GM12878 (cell line): ENCODE results near the gene SMAD4. TPM values are rescaled to one million over a fixed set of nuclear protein-coding genes. Genes with fewer than 3 reads are reported as not detected.

Experiments used
- ATAC-seq: fragments of 200-7000 bp; cut with Tn5 transposase; 3 replicates; pipeline ENCODE4 v1.9.1; 2020; ENCODE audit warnings: mild to moderate bottlenecking, moderate library complexity
- BruUV-seq: library from RNA; stranded (reverse); fragments of 400-500 nt; replicated peaks from 2 replicates; lab custom pipeline; 2021; lab: Mats Ljungman, UMichigan
- CTCF ChIA-PET: fragments of 300-600 bp; sonication (Branson Sonifier 250); formaldehyde crosslinking; extraction: SDS; loops from one replicate; lab custom pipeline; 2021; ENCODE audit warnings: inconsistent platforms; lab: Yijun Ruan, JAX
- POLR2A ChIA-PET: fragments of 350-600 bp; formaldehyde crosslinking; extraction: SDS; loops from one replicate; lab custom pipeline; 2021; ENCODE audit warnings: inconsistent platforms; lab: Charles Lee
- RAD21 ChIA-PET: fragments of 300-600 bp; sonication (Branson Sonifier 250); formaldehyde crosslinking; loops from one replicate; lab custom pipeline; 2023; ENCODE audit warnings: antibody characterized with exemption; ENCODE audit not compliant: unreplicated experiment; lab: Charles Lee
- SMC1A ChIA-PET: fragments of 300-600 bp; sonication (Branson Sonifier 250); formaldehyde crosslinking; loops from one replicate; lab custom pipeline; 2023; ENCODE audit not compliant: unreplicated experiment, uncharacterized antibody; lab: Charles Lee
- DNase-seq: peaks from one replicate; pipeline ENCODE4 v3.0.0-alpha.2; 2011; ENCODE audit warnings: low read depth, low spot score
- FAIRE-seq: peaks from 3 replicates; lab custom pipeline; 2011; peaks lifted over from hg19 to GRCh38; lab: Jason Lieb, UNC
- H2AFZ ChIP-seq: 2 replicates; pipeline ENCODE4 v1.6.0; 2011; ENCODE audit warnings: low read depth, low read length, control low read depth; ENCODE audit not compliant: control insufficient read depth
- H3K27ac ChIP-seq: 2 replicates; pipeline ENCODE4 v1.5.1; 2011; ENCODE audit warnings: control low read depth; ENCODE audit not compliant: control insufficient read depth, insufficient read depth
- H3K27me3 ChIP-seq, 2 experiments: replicated peaks in 1 of 2; 2 replicates each; pipeline versions ENCODE4 v1.6.0 to v1.6.1; 2011; ENCODE audit warnings: low read length in 1 of 2; ENCODE audit not compliant: control insufficient read depth in 2 of 2, insufficient read depth in 2 of 2
- H3K36me3 ChIP-seq, 2 experiments: 2 replicates each; pipeline ENCODE4 v1.5.1; 2011; ENCODE audit warnings: low read length in 1 of 2; ENCODE audit not compliant: control insufficient read depth in 2 of 2, insufficient read depth in 2 of 2
- H3K4me1 ChIP-seq: 2 replicates; pipeline ENCODE4 v1.6.1; 2011; ENCODE audit warnings: mild to moderate bottlenecking, low read length, moderate library complexity, mixed read lengths; ENCODE audit not compliant: control insufficient read depth, insufficient read depth
- H3K4me2 ChIP-seq: 2 replicates; pipeline ENCODE4 v1.6.0; 2011; ENCODE audit warnings: control low read depth; ENCODE audit not compliant: control insufficient read depth, insufficient read depth
- H3K4me3 ChIP-seq: fragments of 200-600 bp; sonication (generic); 2 replicates; pipeline ENCODE4 v1.5.1; 2016
- H3K79me2 ChIP-seq: 2 replicates; pipeline ENCODE4 v1.6.0; 2011; ENCODE audit warnings: low read length; ENCODE audit not compliant: control insufficient read depth, insufficient read depth
- H3K9ac ChIP-seq: 2 replicates; pipeline ENCODE4 v1.8.0; 2011; ENCODE audit warnings: low read length, control low read depth, mixed read lengths; ENCODE audit not compliant: control insufficient read depth, insufficient read depth
- H3K9me3 ChIP-seq: replicated peaks from 3 replicates; pipeline ENCODE4 v1.5.1; 2011; ENCODE audit warnings: mild to moderate bottlenecking, low read length; ENCODE audit not compliant: control insufficient read depth, insufficient read depth
- H4K20me1 ChIP-seq: 2 replicates; pipeline ENCODE4 v1.6.0; 2011; ENCODE audit not compliant: control insufficient read depth, insufficient read depth
- ATF3 ChIP-seq: IDR thresholded peaks from 2 replicates; pipeline ENCODE4 v1.6.1; 2011; ENCODE audit warnings: low read depth, mild to moderate bottlenecking, low read length, moderate library complexity, borderline replicate concordance; ENCODE audit errors: extremely low read depth
- CREM ChIP-seq: IDR thresholded peaks from 2 replicates; pipeline ENCODE4 v1.6.1; 2014; ENCODE audit warnings: antibody characterized with exemption, low read depth
- ELK1 ChIP-seq: IDR thresholded peaks from 2 replicates; pipeline ENCODE4 v1.6.1; 2012; ENCODE audit warnings: low read depth, low read length, improper control_type of control experiment
- IRF5 ChIP-seq: fragments of 450-650 bp; IDR thresholded peaks from 2 replicates; pipeline ENCODE4 v1.6.1; 2017; ENCODE audit warnings: borderline replicate concordance
- JUND ChIP-seq: IDR thresholded peaks from 2 replicates; pipeline ENCODE4 v1.6.1; 2012; ENCODE audit warnings: low read depth, mild to moderate bottlenecking, low read length, improper control_type of control experiment, moderate library complexity
- MYC ChIP-seq: IDR thresholded peaks from 2 replicates; pipeline ENCODE4 v1.6.1; 2011; ENCODE audit warnings: mild to moderate bottlenecking, low read length, moderate library complexity, inconsistent platforms; ENCODE audit not compliant: insufficient read depth, insufficient replicate concordance, insufficient read length, severe bottlenecking
- NBN ChIP-seq: fragments of 450-650 bp; IDR thresholded peaks from 2 replicates; pipeline ENCODE4 v1.6.1; 2016
- NR2C2 ChIP-seq: IDR thresholded peaks from 2 replicates; pipeline ENCODE4 v1.6.1; 2011; ENCODE audit warnings: borderline replicate concordance, low read depth; ENCODE audit not compliant: control insufficient read depth, insufficient read length
- NRF1 ChIP-seq: conservative IDR thresholded peaks from 2 replicates; pipeline ENCODE4 v1.6.1; 2011; ENCODE audit warnings: mild to moderate bottlenecking, low read depth, low read length, improper control_type of control experiment
- POLR2A ChIP-seq: IDR thresholded peaks from 2 replicates; pipeline ENCODE4 v1.6.1; 2011; ENCODE audit warnings: low read depth, mild to moderate bottlenecking, low read length
- TARDBP ChIP-seq: IDR thresholded peaks from 2 replicates; pipeline ENCODE4 v1.6.1; 2016; ENCODE audit warnings: borderline replicate concordance
- ZNF207 ChIP-seq: fragments of 450-650 bp; IDR thresholded peaks from 2 replicates; pipeline ENCODE4 v1.6.1; 2014; ENCODE audit warnings: antibody characterized with exemption, mild to moderate bottlenecking, borderline replicate concordance
- WGBS: methylation state at CpG from one replicate; pipeline ENCODE4 v1.1.6; 2016; ENCODE audit warnings: low lambda C conversion rate; ENCODE audit not compliant: insufficient replicate concordance, insufficient coverage; ENCODE audit errors: missing lambda C conversion rate; 5-methylcytosine and 5-hydroxymethylcytosine counted together
- in situ Hi-C: fragments of 300-500 bp; cut with MboI; formaldehyde crosslinking; loops from 9 replicates; pipeline ENCODE4 v1.14.3; 2018; ENCODE audit warnings: mixed read lengths
- intact Hi-C: fragments of 100-400 bp; cut with micrococcal nuclease; formaldehyde crosslinking; loops from one replicate; pipeline ENCODE4 v1.14.2; 2022; ENCODE audit not compliant: unreplicated experiment
- polyA plus RNA-seq, 11 experiments: library from polyadenylated mRNA; depleted of rRNA in 4 of 11; unstranded in 6 of 11; stranded (reverse) in 5 of 11; fragments of >200 nt; fragmentation: Nextera tagmentation in 4 of 11; fragmentation: Illumina TruSeq in 1 of 11; extraction: Ambion mirVana in 4 of 11; extraction: Trizol in 1 of 11; gene quantifications; 1 replicate in 1 of 11; 2 replicates in 10 of 11; pipeline versions ENCODE4 v1.2.1 to v1.2.3, GENCODE V29; 2011 to 2016; ENCODE audit warnings: inconsistent platforms in 2 of 11, missing spikeins in 2 of 11, low read depth in 1 of 11
- total RNA-seq, 4 experiments: library from RNA; depleted of rRNA in 3 of 4; stranded (reverse); fragments of >200 nt in 3 of 4; fragmentation: Illumina TruSeq in 1 of 4; extraction: Trizol in 1 of 4; gene quantifications; 2 replicates each; pipeline versions ENCODE4 v1.2.1 to v1.2.3, GENCODE V29; 2013 to 2021

Gene SMAD4
- total and polyA plus RNA-seq, 10 of the 15 experiments (the other 5 are each of a cell fraction or from before 2014, with no cell fraction given) = 9.6 to 99.9 (median 37.5) TPM

DNA sequence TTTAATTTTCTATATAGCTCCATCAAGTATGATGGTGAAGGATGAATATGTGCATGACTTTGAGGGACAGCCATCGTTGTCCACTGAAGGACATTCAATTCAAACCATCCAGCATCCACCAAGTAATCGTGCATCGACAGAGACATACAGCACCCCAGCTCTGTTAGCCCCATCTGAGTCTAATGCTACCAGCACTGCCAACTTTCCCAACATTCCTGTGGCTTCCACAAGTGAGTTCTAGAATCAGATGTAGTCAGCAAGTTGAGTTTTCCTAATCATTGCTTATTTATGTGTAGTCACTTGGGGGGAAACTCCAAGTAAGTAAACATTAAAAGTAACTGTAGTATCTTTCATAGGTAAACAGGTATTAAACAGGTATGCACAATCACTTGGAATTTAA is 24.8 kb downstream of the SMAD4 start (continued):
- TF ChIP-seq TARDBP (no peak), NBN (no peak), POLR2A (no peak), IRF5 (no peak), ZNF207 (no peak)

- Histone ChIP-seq H3K27ac (no peak overlapping the region), H3K9ac (no peak overlapping the region), H3K4me1 (no peaks in the 10 kb centered on the region), H3K79me2 (no peaks in the 10 kb centered on the region), H3K36me3 (peaks cover 0 to 23% of the 10 kb centered on the region in 2 experiments; a peak in 3 of 4 replicates), H3K4me2 (no peak overlapping the region), H3K4me3 (no peak overlapping the region)
- RAD21 ChIA-PET = interaction anchor here (0.7 kb wide), 1 partner anchor 241 kb away, joined by 3 read pairs; no protein-coding TSS in a partner anchor
- DNase-seq (no peak), FAIRE-seq (no peak)
- intact Hi-C loops = no loop called here
- TF ChIP-seq NRF1 = no peak
- no peak for TF ChIP-seq ELK1
- no peak for TF ChIP-seq NR2C2
- no peak for TF ChIP-seq ATF3
- TF ChIP-seq MYC = no peak
- no peak for TF ChIP-seq JUND
- no peak for TF ChIP-seq POLR2A
- TF ChIP-seq CREM = no peak
- TF ChIP-seq, all 136 proteins: peak for 0
- no peaks in the 10 kb centered on the region for H3K9me3 ChIP-seq
- no peak for ATAC-seq
- ChIA-PET POLR2A (no interaction called here), CTCF (interaction anchor here (1.1 to 2.3 kb wide), 3 partner anchors 8 to 240 kb away, joined by 3 to 9 read pairs (median 6); partner anchors contain the start of gene MRO), SMC1A (interaction anchor here (1.2 kb wide), 1 partner anchor 8 kb away, joined by 4 read pairs; no protein-coding TSS in a partner anchor)
- H2AFZ ChIP-seq = no peak overlapping the region
- BruUV-seq = no TSS peak
- H3K27me3 ChIP-seq = no peaks in the 10 kb centered on the region
- no peaks in the 10 kb centered on the region for H4K20me1 ChIP-seq
- in situ Hi-C loops = no loop called here
- WGBS = 93% methylated on average over 3 of the region's 3 CpGs
These were observed 30.0 kb downstream of the SMAD4 start for GRCh38 chr18:51059969-51060368.
